IMR-90 (cell line): ENCODE measurements around the gene PLCD1. TPM values are rescaled to one million over a fixed set of nuclear protein-coding genes. Genes with fewer than 3 reads are reported as not detected.

Experiments used
- ATAC-seq: fragments of 200-7000 bp; cut with Tn5 transposase; 2 replicates; pipeline ENCODE4 v1.9.1; 2020; ENCODE audit warnings: low read depth, mild to moderate bottlenecking, moderate library complexity
- BruUV-seq: library from RNA; stranded (reverse); fragments of 400-500 nt; replicated peaks from 2 replicates; lab custom pipeline; 2021; lab: Mats Ljungman, UMichigan
- CTCF ChIA-PET: fragments of 300-600 bp; formaldehyde crosslinking; extraction: SDS; loops from one replicate; lab custom pipeline; 2021; ENCODE audit warnings: antibody characterized with exemption; lab: Yijun Ruan, JAX
- POLR2A ChIA-PET: fragments of 300-600 bp; sonication (Branson Sonifier 250); formaldehyde crosslinking; loops from one replicate; lab custom pipeline; 2022; ENCODE audit warnings: antibody characterized with exemption; ENCODE audit not compliant: unreplicated experiment; lab: Charles Lee
- DNase-seq: peaks from one replicate; pipeline ENCODE4 v3.0.0; 2013
- H2AFZ ChIP-seq: replicated peaks from 2 replicates; pipeline ENCODE3; 2013; ENCODE audit warnings: low read length, mild to moderate bottlenecking; ENCODE audit not compliant: poor library complexity
- H2AK5ac ChIP-seq: 2 replicates; pipeline ENCODE4 v1.6.1; 2013; ENCODE audit warnings: low read depth, low read length, inconsistent platforms
- H2AK9ac ChIP-seq: replicated peaks from 2 replicates; pipeline ENCODE3; 2013; ENCODE audit warnings: mild to moderate bottlenecking, low read depth, low read length, moderate library complexity; ENCODE audit not compliant: poor library complexity
- H2BK120ac ChIP-seq: 2 replicates; pipeline ENCODE4 v1.6.1; 2013; ENCODE audit warnings: low read depth, low read length, inconsistent platforms
- H2BK15ac ChIP-seq: 3 replicates; pipeline ENCODE4 v1.6.1; 2013; ENCODE audit warnings: low read depth, low read length, inconsistent platforms
- H2BK20ac ChIP-seq: 2 replicates; pipeline ENCODE4 v1.6.1; 2013; ENCODE audit warnings: low read depth, mild to moderate bottlenecking, inconsistent platforms, low read length, moderate library complexity
- H2BK5ac ChIP-seq: 2 replicates; pipeline ENCODE4 v1.6.1; 2013; ENCODE audit warnings: mild to moderate bottlenecking, low read depth, low read length, inconsistent platforms; ENCODE audit not compliant: poor library complexity, severe bottlenecking
- H3K14ac ChIP-seq: replicated peaks from 2 replicates; pipeline ENCODE4 v1.6.1; 2013; ENCODE audit warnings: low read depth, low read length, inconsistent platforms
- H3K18ac ChIP-seq: 2 replicates; pipeline ENCODE4 v1.6.1; 2013; ENCODE audit warnings: low read depth, low read length, control low read depth
- H3K23ac ChIP-seq: 2 replicates; pipeline ENCODE4 v1.6.1; 2013; ENCODE audit warnings: low read depth, low read length, inconsistent platforms
- H3K27ac ChIP-seq: 2 replicates; pipeline ENCODE4 v1.5.1; 2013; ENCODE audit warnings: mild to moderate bottlenecking, control low read depth, low read length; ENCODE audit not compliant: insufficient read depth
- H3K27me3 ChIP-seq: 2 replicates; pipeline ENCODE4 v1.6.1; 2013; ENCODE audit warnings: low read length; ENCODE audit not compliant: control insufficient read depth, insufficient read depth
- H3K36me3 ChIP-seq: 2 replicates; pipeline ENCODE4 v1.6.1; 2013; ENCODE audit warnings: low read length, mixed read lengths; ENCODE audit not compliant: control insufficient read depth, insufficient read depth
- H3K4ac ChIP-seq: 2 replicates; pipeline ENCODE4 v1.6.1; 2013; ENCODE audit warnings: low read depth, low read length, inconsistent platforms
- H3K4me1 ChIP-seq: 2 replicates; pipeline ENCODE4 v1.6.1; 2013; ENCODE audit warnings: low read length, mixed read lengths; ENCODE audit not compliant: control insufficient read depth, insufficient read depth
- H3K4me2 ChIP-seq: 2 replicates; pipeline ENCODE4 v1.6.1; 2013; ENCODE audit warnings: low read depth, mild to moderate bottlenecking, control low read depth, low read length, moderate library complexity
- H3K4me3 ChIP-seq: 2 replicates; pipeline ENCODE4 v1.5.1; 2013; ENCODE audit warnings: low read depth, mild to moderate bottlenecking, control low read depth, low read length, moderate library complexity; ENCODE audit not compliant: insufficient read depth
- H3K56ac ChIP-seq: 2 replicates; pipeline ENCODE4 v1.6.1; 2013; ENCODE audit warnings: low read length, inconsistent platforms; ENCODE audit not compliant: insufficient read depth; ENCODE audit errors: extremely low read depth
- H3K79me1 ChIP-seq, 2 experiments: 2 replicates each; pipeline ENCODE4 v1.6.1; 2013; ENCODE audit warnings: low read length in 2 of 2, inconsistent platforms in 1 of 2, low read depth in 1 of 2
- H3K9ac ChIP-seq: 2 replicates; pipeline ENCODE4 v1.6.1; 2013; ENCODE audit warnings: low read depth, low read length, control low read depth
- H3K9me1 ChIP-seq: 2 replicates; pipeline ENCODE4 v1.6.1; 2013; ENCODE audit warnings: low read length, inconsistent platforms; ENCODE audit not compliant: insufficient read depth
- H3K9me3 ChIP-seq: 2 replicates; pipeline ENCODE4 v1.6.1; 2013; ENCODE audit warnings: low read length; ENCODE audit not compliant: control insufficient read depth, insufficient read depth
- H4K20me1 ChIP-seq: 2 replicates; pipeline ENCODE4 v1.6.1; 2013; ENCODE audit warnings: low read length, inconsistent platforms; ENCODE audit not compliant: insufficient read depth
- H4K5ac ChIP-seq: 2 replicates; pipeline ENCODE4 v1.6.1; 2013; ENCODE audit warnings: mild to moderate bottlenecking, low read depth, low read length, control low read depth
- H4K8ac ChIP-seq, 2 experiments: 2 replicates each; pipeline ENCODE4 v1.6.1; 2013; ENCODE audit warnings: low read depth in 2 of 2, low read length in 2 of 2, control low read depth in 1 of 2, inconsistent platforms in 1 of 2
- H4K91ac ChIP-seq: 2 replicates; pipeline ENCODE4 v1.6.1; 2013; ENCODE audit warnings: low read depth, low read length, inconsistent platforms; ENCODE audit not compliant: insufficient read depth
- BHLHE40 ChIP-seq: fragments of 150-350 bp; IDR thresholded peaks from 2 replicates; pipeline ENCODE4 v1.6.1; 2016; ENCODE audit warnings: mild to moderate bottlenecking, low read depth, low read length
- CEBPB ChIP-seq: IDR thresholded peaks from 2 replicates; pipeline ENCODE4 v1.6.1; 2012; ENCODE audit warnings: low read depth, low read length, improper control_type of control experiment
- CHD1 ChIP-seq: IDR thresholded peaks from 2 replicates; pipeline ENCODE4 v1.6.1; 2012; ENCODE audit warnings: low read depth, low read length, improper control_type of control experiment
- FOS ChIP-seq: fragments of 150-350 bp; IDR thresholded peaks from 2 replicates; pipeline ENCODE4 v1.6.1; 2016; ENCODE audit warnings: low read depth, low read length
- MAFK ChIP-seq: IDR thresholded peaks from 2 replicates; pipeline ENCODE4 v1.6.1; 2012; ENCODE audit warnings: low read depth, low read length, improper control_type of control experiment
- MAZ ChIP-seq: IDR thresholded peaks from 2 replicates; pipeline ENCODE4 v1.6.1; 2012; ENCODE audit warnings: low read depth, mild to moderate bottlenecking, low read length, improper control_type of control experiment, moderate library complexity, borderline replicate concordance
- MXI1 ChIP-seq: IDR thresholded peaks from 2 replicates; pipeline ENCODE4 v1.6.1; 2012; ENCODE audit warnings: low read depth, mild to moderate bottlenecking, low read length, moderate library complexity, borderline replicate concordance
- NFE2L2 ChIP-seq: fragments of 150-350 bp; IDR thresholded peaks from 2 replicates; pipeline ENCODE4 v1.6.1; 2016; ENCODE audit warnings: low read depth, mild to moderate bottlenecking, low read length
- POLR2A ChIP-seq: IDR thresholded peaks from 2 replicates; pipeline ENCODE4 v1.6.1; 2012; ENCODE audit warnings: mild to moderate bottlenecking, low read depth, low read length
- RAD21 ChIP-seq: IDR thresholded peaks from 2 replicates; pipeline ENCODE4 v1.6.1; 2012; ENCODE audit warnings: low read length, improper control_type of control experiment
- RCOR1 ChIP-seq: IDR thresholded peaks from 2 replicates; pipeline ENCODE4 v1.6.1; 2012; ENCODE audit warnings: mild to moderate bottlenecking, low read length, improper control_type of control experiment; ENCODE audit not compliant: insufficient replicate concordance
- RFX5 ChIP-seq: IDR thresholded peaks from 2 replicates; pipeline ENCODE4 v1.8.0; 2012; ENCODE audit warnings: low read depth, mild to moderate bottlenecking, low read length, moderate library complexity
- SMC3 ChIP-seq: fragments of 150-350 bp; IDR thresholded peaks from 2 replicates; pipeline ENCODE4 v1.6.1; 2016; ENCODE audit warnings: low read depth, mild to moderate bottlenecking, antibody characterized with exemption, low read length, moderate library complexity
- WGBS, 2 experiments: methylation state at CpG; one replicate each; pipeline versions ENCODE4 v1.1.5 to v1.1.7; 2013; ENCODE audit warnings: missing lambda C conversion rate in 2 of 2; ENCODE audit not compliant: insufficient read length in 1 of 2; ENCODE audit errors: extremely low coverage in 2 of 2; 5-methylcytosine and 5-hydroxymethylcytosine counted together
- dilution Hi-C: fragments of 300-500 bp; cut with HindIII; formaldehyde crosslinking; loops from one replicate; pipeline ENCODE4 v1.14.3; 2018; ENCODE audit warnings: low sequenced_read_pairs; ENCODE audit not compliant: unreplicated experiment
- in situ Hi-C: fragments of 300-500 bp; cut with MboI; formaldehyde crosslinking; loops from 3 replicates; pipeline ENCODE4 v1.14.3; 2019; ENCODE audit warnings: low sequenced_read_pairs, inconsistent platforms, mixed read lengths
- intact Hi-C: fragments of 100-400 bp; cut with micrococcal nuclease; formaldehyde crosslinking; loops from 2 replicates; pipeline ENCODE4 v1.10.0; 2022
- polyA plus RNA-seq, 3 experiments: library from polyadenylated mRNA; depleted of rRNA; stranded (reverse); fragments of >200 nt; gene quantifications; 2 replicates each; pipeline ENCODE4 v1.2.3, GENCODE V29; 2012; ENCODE audit warnings: low replicate concordance in 1 of 3
- total RNA-seq: library from RNA; depleted of rRNA; stranded (reverse); fragments of >200 nt; gene quantifications from 2 replicates; pipeline ENCODE4 v1.2.3, GENCODE V29; 2012
- TF ChIP-seq, protein P1 (sequence below): fragments of 150-350 bp; IDR thresholded peaks from 2 replicates; pipeline ENCODE4 v1.6.1; 2017; ENCODE audit warnings: mild to moderate bottlenecking, antibody characterized with exemption, low read length, low read depth
- TF ChIP-seq, protein P2 (sequence below): conservative IDR thresholded peaks from 2 replicates; pipeline ENCODE4 v1.5.1; 2012; ENCODE audit warnings: mild to moderate bottlenecking, low read depth, low read length, improper control_type of control experiment
- TF ChIP-seq, protein P3 (sequence below): fragments of 150-350 bp; IDR thresholded peaks from 2 replicates; pipeline ENCODE4 v1.6.1; 2016; ENCODE audit warnings: low read depth, mild to moderate bottlenecking, low read length, moderate library complexity, borderline replicate concordance

Gene PLCD1
- total and polyA plus RNA-seq, 2 of the 4 experiments (the other 2 are of a cell fraction), result 14.9 to 16.3 TPM

DNA sequence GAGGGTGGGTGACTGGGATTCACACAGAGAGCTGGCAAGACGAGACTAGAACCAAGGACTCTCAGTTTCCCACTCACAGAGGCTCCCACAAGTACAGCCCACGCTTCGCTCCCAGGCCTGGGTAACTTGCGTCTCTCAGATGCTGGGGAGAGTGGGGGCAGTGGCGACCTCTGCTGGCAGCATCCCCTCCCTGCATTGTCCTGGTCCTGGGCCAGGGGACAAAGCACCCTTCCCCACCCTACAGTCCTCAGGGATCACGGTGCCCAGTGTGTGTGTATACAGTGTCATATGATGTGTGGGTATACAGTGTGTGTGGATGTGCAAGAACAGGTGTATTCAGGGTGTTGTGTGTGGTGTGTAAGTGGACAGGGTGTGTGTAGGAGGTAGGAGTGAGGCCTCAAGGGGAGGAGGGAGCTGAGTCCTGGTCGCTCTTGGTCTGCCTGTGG, 26.0 kb downstream of the PLCD1 start:
- Histone ChIP-seq H3K4me2 (no peak overlapping the region), H3K9me3 (no peaks in the 10 kb centered on the region), H2AFZ (peak overlapping the region; percentile 46), H3K56ac (no peak overlapping the region), H3K4me3 (no peak overlapping the region), H3K18ac (no peak overlapping the region), H2AK9ac (no peak overlapping the region), H3K14ac (no peak overlapping the region), H4K20me1 (peaks cover 8% of the 10 kb centered on the region; the same call in 1 of the 2 replicates), H3K9me1 (peaks cover 15% of the 10 kb centered on the region), H2BK15ac (no peak overlapping the region), H4K5ac (no peak overlapping the region), H3K4ac (no peak overlapping the region), H2BK20ac (no peak overlapping the region), H3K36me3 (peaks cover 19% of the 10 kb centered on the region), H3K79me1 (peaks cover 3% of the 10 kb centered on the region in 2 experiments; a peak in 1 of 4 replicates), H3K23ac (no peak overlapping the region), H4K91ac (no peak overlapping the region), H3K4me1 (peaks cover 7% of the 10 kb centered on the region), H3K9ac (no peak overlapping the region), H4K8ac (no peak overlapping the region), H2BK5ac (no peak overlapping the region), H2AK5ac (peak overlapping the region; percentile 48; the same call in 1 of the 2 replicates), H3K27ac (no peak overlapping the region), H3K27me3 (no peaks in the 10 kb centered on the region), H2BK120ac (no peak overlapping the region)
- BruUV-seq, result no TSS peak
- dilution Hi-C loops (no loop called here), intact Hi-C loops (loop anchor here (1.0 kb wide), 1 partner anchor 148 kb away; no protein-coding TSS in a partner anchor), in situ Hi-C loops (no loop called here)
- ATAC-seq (peak; percentile 46), DNase-seq (peak; percentile 33)
- no CpG with 5 or more reads among the region's 7 CpGs for WGBS, 2 experiments
- ChIA-PET CTCF (interaction anchor here (0.5 to 1.3 kb wide), 3 partner anchors 18 to 148 kb away, joined by 3 to 4 read pairs (median 3); no protein-coding TSS in a partner anchor), POLR2A (no interaction called here)
- TF ChIP-seq MXI1, result no peak
- TF ChIP-seq CEBPB, result no peak
- TF ChIP-seq, protein P1, sequence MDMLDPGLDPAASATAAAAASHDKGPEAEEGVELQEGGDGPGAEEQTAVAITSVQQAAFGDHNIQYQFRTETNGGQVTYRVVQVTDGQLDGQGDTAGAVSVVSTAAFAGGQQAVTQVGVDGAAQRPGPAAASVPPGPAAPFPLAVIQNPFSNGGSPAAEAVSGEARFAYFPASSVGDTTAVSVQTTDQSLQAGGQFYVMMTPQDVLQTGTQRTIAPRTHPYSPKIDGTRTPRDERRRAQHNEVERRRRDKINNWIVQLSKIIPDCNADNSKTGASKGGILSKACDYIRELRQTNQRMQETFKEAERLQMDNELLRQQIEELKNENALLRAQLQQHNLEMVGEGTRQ, result no peak
- TF ChIP-seq, protein P2, sequence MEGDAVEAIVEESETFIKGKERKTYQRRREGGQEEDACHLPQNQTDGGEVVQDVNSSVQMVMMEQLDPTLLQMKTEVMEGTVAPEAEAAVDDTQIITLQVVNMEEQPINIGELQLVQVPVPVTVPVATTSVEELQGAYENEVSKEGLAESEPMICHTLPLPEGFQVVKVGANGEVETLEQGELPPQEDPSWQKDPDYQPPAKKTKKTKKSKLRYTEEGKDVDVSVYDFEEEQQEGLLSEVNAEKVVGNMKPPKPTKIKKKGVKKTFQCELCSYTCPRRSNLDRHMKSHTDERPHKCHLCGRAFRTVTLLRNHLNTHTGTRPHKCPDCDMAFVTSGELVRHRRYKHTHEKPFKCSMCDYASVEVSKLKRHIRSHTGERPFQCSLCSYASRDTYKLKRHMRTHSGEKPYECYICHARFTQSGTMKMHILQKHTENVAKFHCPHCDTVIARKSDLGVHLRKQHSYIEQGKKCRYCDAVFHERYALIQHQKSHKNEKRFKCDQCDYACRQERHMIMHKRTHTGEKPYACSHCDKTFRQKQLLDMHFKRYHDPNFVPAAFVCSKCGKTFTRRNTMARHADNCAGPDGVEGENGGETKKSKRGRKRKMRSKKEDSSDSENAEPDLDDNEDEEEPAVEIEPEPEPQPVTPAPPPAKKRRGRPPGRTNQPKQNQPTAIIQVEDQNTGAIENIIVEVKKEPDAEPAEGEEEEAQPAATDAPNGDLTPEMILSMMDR, result peak; percentile 76
- no peak for TF ChIP-seq RCOR1
- TF ChIP-seq, protein P3, sequence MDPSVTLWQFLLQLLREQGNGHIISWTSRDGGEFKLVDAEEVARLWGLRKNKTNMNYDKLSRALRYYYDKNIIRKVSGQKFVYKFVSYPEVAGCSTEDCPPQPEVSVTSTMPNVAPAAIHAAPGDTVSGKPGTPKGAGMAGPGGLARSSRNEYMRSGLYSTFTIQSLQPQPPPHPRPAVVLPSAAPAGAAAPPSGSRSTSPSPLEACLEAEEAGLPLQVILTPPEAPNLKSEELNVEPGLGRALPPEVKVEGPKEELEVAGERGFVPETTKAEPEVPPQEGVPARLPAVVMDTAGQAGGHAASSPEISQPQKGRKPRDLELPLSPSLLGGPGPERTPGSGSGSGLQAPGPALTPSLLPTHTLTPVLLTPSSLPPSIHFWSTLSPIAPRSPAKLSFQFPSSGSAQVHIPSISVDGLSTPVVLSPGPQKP, result no peak
- peak; percentile 71 for TF ChIP-seq RAD21
- no peak for TF ChIP-seq POLR2A
- TF ChIP-seq RFX5, result no peak
- no peak for TF ChIP-seq MAFK
- no peak for TF ChIP-seq BHLHE40
- peak; percentile 56 for TF ChIP-seq SMC3
- TF ChIP-seq NFE2L2, result no peak
- TF ChIP-seq FOS, result no peak
- no peak for TF ChIP-seq CHD1
- TF ChIP-seq MAZ, result no peak
